Left ventricle myocardium inferior (tissue), 1 donor: ENCODE results near the gene CYBB. TPM values are rescaled to one million over a fixed set of nuclear protein-coding genes. Genes with fewer than 3 reads are reported as not detected.

Experiments used
- DNase-seq: peaks from one replicate; pipeline ENCODE4 v3.0.0-alpha.2; 2020
- H3K27ac ChIP-seq: fragments of 200-600 bp; replicated peaks from 2 replicates; pipeline ENCODE4 v1.8.0; 2021
- H3K27me3 ChIP-seq: fragments of 200-600 bp; 2 replicates; pipeline ENCODE4 v1.8.0; 2021; ENCODE audit warnings: low read depth
- H3K36me3 ChIP-seq: fragments of 200-600 bp; 2 replicates; pipeline ENCODE4 v1.8.0; 2021
- H3K4me1 ChIP-seq: fragments of 200-600 bp; 2 replicates; pipeline ENCODE4 v1.8.0; 2021
- H3K4me3 ChIP-seq: fragments of 200-600 bp; 2 replicates; pipeline ENCODE4 v1.8.0; 2021; ENCODE audit warnings: mild to moderate bottlenecking, moderate library complexity
- H3K9me3 ChIP-seq: fragments of 200-600 bp; replicated peaks from 2 replicates; pipeline ENCODE4 v1.8.0; 2021
- intact Hi-C: fragments of 100-400 bp; cut with micrococcal nuclease; formaldehyde crosslinking; loops from one replicate; pipeline ENCODE4 v1.11.0; 2022
- long read RNA-seq: library from polyadenylated mRNA; unstranded; transcript quantifications from one replicate; pipeline ENCODE4 v2.0.0, GENCODE V29; 2021
- total RNA-seq: library from RNA; stranded (reverse); fragmentation: NEBNext Ultra II Directional; extraction: Animal tissue kit (Norgen Biotek cat#: 25700); gene quantifications from one replicate; pipeline ENCODE4 v1.2.1, GENCODE V29; 2021
- TF ChIP-seq, protein P1 (sequence below): fragments of 200-600 bp; IDR thresholded peaks from 2 replicates; pipeline ENCODE4 v1.8.0; 2021; ENCODE audit warnings: antibody characterized with exemption, mild to moderate bottlenecking, borderline replicate concordance
- donor health status: DM: no; HTN: yes; CAD: no; lungs with severe emphysema.

The CYBB gene
- total RNA-seq: 18.7 TPM
- long read RNA-seq, full-length matches to known transcripts: 1 of 2 reads
- long read RNA-seq, partial matches to known transcripts: 0 of 2 reads
- long read RNA-seq, other reads (novel, unspliced or antisense): 1 of 2 reads

DNA sequence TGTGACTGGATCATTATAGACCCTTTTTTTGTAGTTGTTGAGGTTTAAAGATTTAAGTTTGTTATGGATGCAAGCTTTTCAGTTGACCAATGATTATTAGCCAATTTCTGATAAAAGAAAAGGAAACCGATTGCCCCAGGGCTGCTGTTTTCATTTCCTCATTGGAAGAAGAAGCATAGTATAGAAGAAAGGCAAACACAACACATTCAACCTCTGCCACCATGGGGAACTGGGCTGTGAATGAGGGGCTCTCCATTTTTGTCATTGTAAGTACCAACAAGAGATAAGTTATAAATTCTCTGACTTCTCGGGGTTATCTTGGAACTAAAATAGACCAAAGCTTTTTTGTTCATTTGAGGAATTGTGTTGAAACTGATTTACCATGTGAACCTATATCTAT lies at the start of gene CYBB:
Gene CYBB (plus strand): TSS at position 203 of the 400 bp plus-strand sequence. CDS start 19 bp downstream, at position 222.
- no peaks in the 10 kb centered on the region for H3K27me3 ChIP-seq
- no peaks in the 10 kb centered on the region for H3K9me3 ChIP-seq
- TF ChIP-seq, protein P1, sequence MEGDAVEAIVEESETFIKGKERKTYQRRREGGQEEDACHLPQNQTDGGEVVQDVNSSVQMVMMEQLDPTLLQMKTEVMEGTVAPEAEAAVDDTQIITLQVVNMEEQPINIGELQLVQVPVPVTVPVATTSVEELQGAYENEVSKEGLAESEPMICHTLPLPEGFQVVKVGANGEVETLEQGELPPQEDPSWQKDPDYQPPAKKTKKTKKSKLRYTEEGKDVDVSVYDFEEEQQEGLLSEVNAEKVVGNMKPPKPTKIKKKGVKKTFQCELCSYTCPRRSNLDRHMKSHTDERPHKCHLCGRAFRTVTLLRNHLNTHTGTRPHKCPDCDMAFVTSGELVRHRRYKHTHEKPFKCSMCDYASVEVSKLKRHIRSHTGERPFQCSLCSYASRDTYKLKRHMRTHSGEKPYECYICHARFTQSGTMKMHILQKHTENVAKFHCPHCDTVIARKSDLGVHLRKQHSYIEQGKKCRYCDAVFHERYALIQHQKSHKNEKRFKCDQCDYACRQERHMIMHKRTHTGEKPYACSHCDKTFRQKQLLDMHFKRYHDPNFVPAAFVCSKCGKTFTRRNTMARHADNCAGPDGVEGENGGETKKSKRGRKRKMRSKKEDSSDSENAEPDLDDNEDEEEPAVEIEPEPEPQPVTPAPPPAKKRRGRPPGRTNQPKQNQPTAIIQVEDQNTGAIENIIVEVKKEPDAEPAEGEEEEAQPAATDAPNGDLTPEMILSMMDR: no peak
- H3K4me3 ChIP-seq: no peak within 1 kb of the TSS
- no peaks in the 10 kb centered on the region for H3K36me3 ChIP-seq
- no peak within 1 kb of the TSS for H3K27ac ChIP-seq
- no peaks in the 10 kb centered on the region for H3K4me1 ChIP-seq
- intact Hi-C loops: no loop called here
- DNase-seq: no peak

DNA sequence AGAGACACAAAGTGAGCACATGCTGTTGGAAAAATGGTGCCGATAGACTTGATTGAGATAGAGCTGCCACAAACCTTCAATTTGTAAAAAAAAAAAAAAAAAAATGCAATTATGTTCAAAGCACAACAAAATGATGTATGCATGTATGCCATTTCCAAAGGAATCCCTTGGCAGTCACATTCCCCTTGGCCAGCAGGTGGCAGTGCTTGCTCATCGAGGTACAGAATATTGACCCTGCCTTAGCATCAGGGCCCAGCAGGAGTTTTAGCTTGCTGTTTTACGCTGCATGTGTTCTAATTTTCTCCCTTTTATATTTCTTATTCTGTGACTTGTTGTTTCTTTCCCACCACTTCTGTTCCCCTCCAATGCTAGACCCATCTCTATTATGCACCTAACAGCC lies 34.5 kb upstream of the CYBB start:
- Histone ChIP-seq H3K27ac (no peak overlapping the region), H3K36me3 (no peaks in the 10 kb centered on the region), H3K9me3 (no peaks in the 10 kb centered on the region), H3K27me3 (no peaks in the 10 kb centered on the region), H3K4me1 (no peaks in the 10 kb centered on the region), H3K4me3 (no peak overlapping the region)
- peak; percentile 56 for DNase-seq
- intact Hi-C loops: no loop called here
- TF ChIP-seq, protein P1: peak; percentile 76

DNA sequence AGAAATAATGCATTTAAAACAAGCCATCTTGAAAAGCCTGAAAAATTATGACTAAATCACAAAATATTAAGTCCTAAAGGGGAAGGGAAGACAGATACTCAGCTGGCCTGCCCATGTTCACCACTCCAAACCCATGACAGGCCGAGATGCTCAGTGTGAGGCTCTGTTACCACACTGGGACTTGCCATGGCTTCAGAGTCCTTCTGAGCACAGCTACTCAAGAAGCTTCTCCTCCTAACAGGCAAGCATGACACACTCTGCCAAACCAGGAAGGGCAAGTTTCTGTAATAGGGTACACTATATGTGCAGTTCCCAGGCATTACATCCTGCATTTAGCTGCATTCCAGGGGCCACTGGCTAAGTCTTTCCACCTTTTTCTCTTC lies 34.0 kb upstream of the CYBB start:
- DNase-seq: no peak
- intact Hi-C loops: no loop called here
- TF ChIP-seq, protein P1: no peak

DNA sequence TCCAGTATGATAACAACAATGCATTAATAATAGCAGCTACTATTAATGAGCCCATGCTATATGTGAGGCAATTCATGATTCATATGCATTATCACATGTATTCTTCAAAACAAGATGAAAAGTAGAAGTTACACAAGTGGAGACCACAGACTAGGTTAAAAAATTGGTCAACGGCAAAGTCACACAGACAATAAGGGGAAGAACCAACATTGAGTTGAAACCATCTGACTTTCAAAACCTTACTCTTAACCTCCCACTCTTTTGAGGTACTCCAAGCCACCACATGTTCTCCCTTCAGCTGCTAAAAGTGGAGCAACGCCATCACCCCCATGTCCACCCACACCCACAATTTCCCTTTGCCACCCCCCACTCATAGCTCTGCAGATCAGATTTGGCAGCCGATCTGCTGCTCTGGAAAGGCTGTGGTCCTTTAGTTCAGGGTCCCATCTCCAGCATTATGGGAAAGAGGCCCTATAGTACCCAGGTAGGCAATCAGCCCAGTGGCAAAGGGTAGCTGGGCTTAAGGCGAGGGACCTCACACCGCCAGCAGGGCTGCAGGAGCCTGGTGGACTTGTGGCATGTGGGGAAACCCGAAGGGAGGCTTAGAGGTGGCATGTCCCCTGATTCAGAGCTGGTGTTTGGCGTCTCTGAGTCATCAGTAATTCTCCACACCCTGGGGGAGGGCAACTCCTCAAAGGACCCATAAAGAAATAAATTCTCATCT lies 33.5 kb upstream of the CYBB start:
- Histone ChIP-seq H3K4me3 (no peak overlapping the region), H3K9me3 (no peaks in the 10 kb centered on the region), H3K36me3 (no peaks in the 10 kb centered on the region), H3K27me3 (no peaks in the 10 kb centered on the region), H3K27ac (no peak overlapping the region), H3K4me1 (no peaks in the 10 kb centered on the region)
- TF ChIP-seq, protein P1: no peak
- intact Hi-C loops: no loop called here
- DNase-seq: no peak

More for the DNA sequence above, 34.0 kb upstream of the CYBB start:
- Histone ChIP-seq H3K27me3 (no peaks in the 10 kb centered on the region), H3K36me3 (no peaks in the 10 kb centered on the region), H3K9me3 (no peaks in the 10 kb centered on the region), H3K4me1 (no peaks in the 10 kb centered on the region), H3K4me3 (no peak overlapping the region), H3K27ac (no peak overlapping the region)

DNA sequence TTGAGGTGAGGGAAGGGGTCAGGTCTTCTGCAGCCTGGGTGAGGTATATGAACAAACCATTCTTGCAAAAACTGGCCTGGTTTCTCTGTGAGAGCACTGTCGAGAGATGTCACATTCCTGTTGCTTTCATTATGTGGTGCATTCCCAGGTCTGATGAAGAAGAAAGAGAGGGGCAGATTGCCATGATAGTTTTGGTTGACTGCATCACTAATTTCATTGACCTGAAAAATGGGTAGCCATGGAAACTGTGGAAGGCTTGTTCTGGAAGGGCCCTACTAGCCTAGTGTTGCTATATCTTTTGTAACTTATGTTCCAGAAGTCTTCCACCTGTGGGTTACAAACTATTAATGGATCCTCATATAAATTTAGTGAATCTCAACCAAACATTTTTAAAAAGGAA lies 32.9 kb upstream of the CYBB start:
- H3K4me1 ChIP-seq: no peaks in the 10 kb centered on the region
- DNase-seq: no peak
- intact Hi-C loops: no loop called here
- H3K9me3 ChIP-seq: no peaks in the 10 kb centered on the region
- TF ChIP-seq, protein P1: no peak
- H3K36me3 ChIP-seq: no peaks in the 10 kb centered on the region
- H3K4me3 ChIP-seq: no peak overlapping the region
- H3K27ac ChIP-seq: no peak overlapping the region
- no peaks in the 10 kb centered on the region for H3K27me3 ChIP-seq
